ENCODE results near the gene PREX1. TPM values are rescaled to one million over a fixed set of nuclear protein-coding genes. Genes with fewer than 3 reads are reported as not detected.
A peak's percentile ranks its signal among the peaks of the same experiment; 100 is the strongest.

PREX1 gene
- total and polyA plus RNA-seq, 2 donors (not counting 1 experiment from before 2014, with no cell fraction given), result 1.0 to 3.1 TPM

GRCh38 chr20:48722002-48722731 lies 105.6 kb downstream of the PREX1 start:
- H3K27me3 ChIP-seq (ENCODE audit: control insufficient read depth, insufficient read depth, low read length), result no peaks in the 10 kb centered on the region
- no peaks in the 10 kb centered on the region for H3K36me3 ChIP-seq (ENCODE audit: control insufficient read depth, insufficient read depth, low read length)
- H3K9ac ChIP-seq (ENCODE audit: insufficient read depth, low read length), result no peak overlapping the region
- H3K4me1 ChIP-seq (ENCODE audit: control insufficient read depth, extremely low read depth, insufficient read depth, low read length), result peaks cover 18% of the 10 kb centered on the region
- no peak overlapping the region for H3K4me3 ChIP-seq (replicated peaks in 1 of 4; ENCODE audit: control extremely low read depth in 1 of 4, insufficient read depth in 1 of 4, low read depth in 3 of 4, low read length in 4 of 4)
- no peaks in the 10 kb centered on the region for H3K79me2 ChIP-seq (ENCODE audit: control insufficient read depth, insufficient read depth, low read length)
- H3K4me2 ChIP-seq (ENCODE audit: extremely low read depth, insufficient read depth, low read length), result peak overlapping the region; percentile 19
- no peaks in the 10 kb centered on the region for H4K20me1 ChIP-seq (ENCODE audit: control insufficient read depth, extremely low read depth, insufficient read depth, low read length)
- no peaks in the 10 kb centered on the region for H3K9me3 ChIP-seq (ENCODE audit: control insufficient read depth, insufficient read depth, low read depth, low read length)
- H2AFZ ChIP-seq (ENCODE audit: low read length), result peak overlapping the region; percentile 24
- DNase-seq (ENCODE audit: low read depth in 2 of 2), result peak; percentile 71 to 92
- TF ChIP-seq CTCF (conservative IDR thresholded peaks at IDR 0.05 in 1 of 2, IDR thresholded peaks at IDR 0.05 in 1 of 2; ENCODE audit: low read depth in 1 of 2, low read length in 2 of 2) (no peak), EZH2 (IDR thresholded peaks at IDR 0.05; ENCODE audit: low read length, missing control alignments) (no peak)
- peak overlapping the region; percentile 67 for H3K27ac ChIP-seq (ENCODE audit: insufficient read depth, low read length)

- H3K4me3 ChIP-seq (replicated peaks in 1 of 4; ENCODE audit: control extremely low read depth in 1 of 4, insufficient read depth in 1 of 4, low read depth in 3 of 4, low read length in 4 of 4), result no peak overlapping the region
- peaks cover 18% of the 10 kb centered on the region for H3K4me1 ChIP-seq (ENCODE audit: control insufficient read depth, extremely low read depth, insufficient read depth, low read length)
- no peak overlapping the region for H3K27ac ChIP-seq (ENCODE audit: insufficient read depth, low read length)
- H3K27me3 ChIP-seq (ENCODE audit: control insufficient read depth, insufficient read depth, low read length), result no peaks in the 10 kb centered on the region
- TF ChIP-seq CTCF (conservative IDR thresholded peaks at IDR 0.05 in 1 of 2, IDR thresholded peaks at IDR 0.05 in 1 of 2; ENCODE audit: low read depth in 1 of 2, low read length in 2 of 2), result no peak
- TF ChIP-seq EZH2 (IDR thresholded peaks at IDR 0.05; ENCODE audit: low read length, missing control alignments), result no peak
- H3K4me2 ChIP-seq (ENCODE audit: extremely low read depth, insufficient read depth, low read length), result no peak overlapping the region
- no peak for DNase-seq (ENCODE audit: low read depth in 2 of 2)
- no peaks in the 10 kb centered on the region for H3K79me2 ChIP-seq (ENCODE audit: control insufficient read depth, insufficient read depth, low read length)
- no peaks in the 10 kb centered on the region for H4K20me1 ChIP-seq (ENCODE audit: control insufficient read depth, extremely low read depth, insufficient read depth, low read length)
- H3K9ac ChIP-seq (ENCODE audit: insufficient read depth, low read length), result no peak overlapping the region
- H3K9me3 ChIP-seq (ENCODE audit: control insufficient read depth, insufficient read depth, low read depth, low read length), result no peaks in the 10 kb centered on the region
- no peaks in the 10 kb centered on the region for H3K36me3 ChIP-seq (ENCODE audit: control insufficient read depth, insufficient read depth, low read length)
- no peak overlapping the region for H2AFZ ChIP-seq (ENCODE audit: low read length)
Observed at GRCh38 chr20:48721324-48722001, 106.3 kb downstream of the PREX1 start.

- Histone ChIP-seq H3K9ac (ENCODE audit: insufficient read depth, low read length) (no peak overlapping the region), H3K36me3 (ENCODE audit: control insufficient read depth, insufficient read depth, low read length) (no peaks in the 10 kb centered on the region), H3K4me1 (ENCODE audit: control insufficient read depth, extremely low read depth, insufficient read depth, low read length) (peaks cover 14% of the 10 kb centered on the region), H2AFZ (ENCODE audit: low read length) (no peak overlapping the region), H3K9me3 (ENCODE audit: control insufficient read depth, insufficient read depth, low read depth, low read length) (no peaks in the 10 kb centered on the region), H3K4me3 (replicated peaks in 1 of 4; ENCODE audit: control extremely low read depth in 1 of 4, insufficient read depth in 1 of 4, low read depth in 3 of 4, low read length in 4 of 4) (no peak overlapping the region), H3K27ac (ENCODE audit: insufficient read depth, low read length) (no peak overlapping the region), H3K79me2 (ENCODE audit: control insufficient read depth, insufficient read depth, low read length) (no peaks in the 10 kb centered on the region), H3K4me2 (ENCODE audit: extremely low read depth, insufficient read depth, low read length) (no peak overlapping the region), H3K27me3 (ENCODE audit: control insufficient read depth, insufficient read depth, low read length) (no peaks in the 10 kb centered on the region), H4K20me1 (ENCODE audit: control insufficient read depth, extremely low read depth, insufficient read depth, low read length) (no peaks in the 10 kb centered on the region)
- no peak for DNase-seq (ENCODE audit: low read depth in 2 of 2)
- TF ChIP-seq EZH2 (IDR thresholded peaks at IDR 0.05; ENCODE audit: low read length, missing control alignments), result no peak
- no peak for TF ChIP-seq CTCF (conservative IDR thresholded peaks at IDR 0.05 in 1 of 2, IDR thresholded peaks at IDR 0.05 in 1 of 2; ENCODE audit: low read depth in 1 of 2, low read length in 2 of 2)
Observed at GRCh38 chr20:48720256-48720985, 107.4 kb downstream of the PREX1 start.

Data from fibroblast of lung (primary cell).